H1 (cell line): ENCODE results near the gene SEC61A1. TPM values are rescaled to one million over a fixed set of nuclear protein-coding genes. Genes with fewer than 3 reads are reported as not detected.

ENCODE experiments used
- BACH1 ChIP-seq: IDR thresholded peaks from 2 replicates; pipeline ENCODE4 v1.6.1; 2012; ENCODE audit warnings: low read length, improper control_type of control experiment
- BRCA1 ChIP-seq: IDR thresholded peaks from 2 replicates; pipeline ENCODE4 v1.6.1; 2012; ENCODE audit warnings: low read depth, low read length, improper control_type of control experiment
- CBX5 ChIP-seq: fragments of 300-800, 300-1000 bp; sonication (generic); IDR thresholded peaks from 2 replicates; pipeline ENCODE4 v1.7.1; 2016; ENCODE audit warnings: antibody characterized with exemption, low read length, low read depth
- CEBPB ChIP-seq: IDR thresholded peaks from 2 replicates; pipeline ENCODE4 v1.6.1; 2012; ENCODE audit warnings: low read depth, low read length
- CTBP2 ChIP-seq: IDR thresholded peaks from 2 replicates; pipeline ENCODE4 v1.7.0; 2011; ENCODE audit warnings: borderline replicate concordance, mild to moderate bottlenecking, moderate library complexity, mixed read lengths, low read length; ENCODE audit not compliant: insufficient read depth, insufficient read length
- CTCF ChIP-seq, 3 experiments: IDR thresholded peaks; 1 replicate in 2 of 3; 2 replicates in 1 of 3; pipeline versions ENCODE4 v1.5.1 to v1.6.1; 2011; ENCODE audit warnings: low read length in 3 of 3, mild to moderate bottlenecking in 3 of 3, inconsistent platforms in 2 of 3, low read depth in 1 of 3, moderate library complexity in 1 of 3; ENCODE audit not compliant: insufficient read depth in 1 of 3; ENCODE audit errors: control extremely low read depth in 1 of 3
- E2F6 ChIP-seq: IDR thresholded peaks from 2 replicates; pipeline ENCODE4 v1.6.1; 2012; ENCODE audit warnings: inconsistent platforms
- EZH2 ChIP-seq: fragments of 200-600 bp; sonication (generic); IDR thresholded peaks from 2 replicates; pipeline ENCODE4 v1.7.1; 2012; ENCODE audit warnings: low read depth, mild to moderate bottlenecking, moderate library complexity, low read length, inconsistent platforms; ENCODE audit not compliant: severe bottlenecking
- FOSL1 ChIP-seq: IDR thresholded peaks from 2 replicates; pipeline ENCODE4 v1.6.1; 2011; ENCODE audit warnings: mild to moderate bottlenecking, low read depth, low read length, moderate library complexity; ENCODE audit not compliant: insufficient read depth
- HDAC6 ChIP-seq: IDR thresholded peaks from one replicate; pipeline ENCODE4 v1.7.1; 2012; ENCODE audit warnings: low read depth, mild to moderate bottlenecking, inconsistent platforms, low read length, moderate library complexity
- MAFK ChIP-seq: IDR thresholded peaks from 2 replicates; pipeline ENCODE4 v1.6.1; 2012; ENCODE audit warnings: low read depth, mild to moderate bottlenecking, improper control_type of control experiment, low read length
- POLR2AphosphoS5 ChIP-seq: IDR thresholded peaks from 2 replicates; pipeline ENCODE4 v1.6.1; 2011; ENCODE audit warnings: low read depth, low read length
- POU5F1 ChIP-seq: IDR thresholded peaks from 2 replicates; pipeline ENCODE4 v1.6.1; 2011; ENCODE audit warnings: low read depth, mild to moderate bottlenecking, low read length, moderate library complexity
- RAD21 ChIP-seq, 2 experiments: IDR thresholded peaks in 1 of 2; conservative IDR thresholded peaks in 1 of 2; 2 replicates each; pipeline ENCODE4 v1.6.1; 2011; ENCODE audit warnings: low read depth in 2 of 2, low read length in 2 of 2, improper control_type of control experiment in 1 of 2, inconsistent platforms in 1 of 2, mild to moderate bottlenecking in 1 of 2, moderate library complexity in 1 of 2
- RBBP5 ChIP-seq: IDR thresholded peaks from 2 replicates; pipeline ENCODE4 v1.7.1; 2012; ENCODE audit warnings: low read depth, mild to moderate bottlenecking, inconsistent platforms, low read length, moderate library complexity, borderline replicate concordance
- RNF2 ChIP-seq: fragments of 200-900, 300-1000 bp; sonication (generic); IDR thresholded peaks from 2 replicates; pipeline ENCODE4 v1.7.1; 2016; ENCODE audit warnings: borderline replicate concordance, low read depth, mild to moderate bottlenecking, antibody characterized with exemption, low read length; ENCODE audit not compliant: poor library complexity, severe bottlenecking; ENCODE audit errors: missing control alignments
- SIN3A ChIP-seq, 2 experiments: IDR thresholded peaks in 1 of 2; conservative IDR thresholded peaks in 1 of 2; 2 replicates each; pipeline ENCODE4 v1.6.1; 2011 to 2012; ENCODE audit warnings: low read length in 2 of 2, improper control_type of control experiment in 1 of 2, low read depth in 1 of 2, mild to moderate bottlenecking in 1 of 2
- USF2 ChIP-seq: IDR thresholded peaks from 2 replicates; pipeline ENCODE4 v1.6.1; 2011; ENCODE audit warnings: low read length, improper control_type of control experiment
- polyA plus RNA-seq, 7 experiments: library from polyadenylated mRNA; depleted of rRNA in 3 of 7; stranded (reverse) in 5 of 7; unstranded in 2 of 7; fragments of >200 nt in 5 of 7; fragments of 200-250 nt in 2 of 7; gene quantifications; 1 replicate in 5 of 7; 2 replicates in 1 of 7; 4 replicates in 1 of 7; pipeline versions ENCODE4 v1.2.1 to v1.2.3, GENCODE V29; 2011 to 2013; ENCODE audit warnings: missing spikeins in 2 of 7, mixed read lengths in 2 of 7
- total RNA-seq: library from RNA; stranded (reverse); fragmentation: NEBNext Ultra II Directional; extraction: Animal tissue kit (Norgen Biotek cat#: 25700); gene quantifications from 2 replicates; pipeline ENCODE4 v1.2.1, GENCODE V29; 2021

The SEC61A1 gene
- total and polyA plus RNA-seq, 2 of the 8 experiments (the other 6 are each of a cell fraction or from before 2014, with no cell fraction given) = 133 to 165 TPM

- TF ChIP-seq CTBP2 (no peak), BRCA1 (peak; percentile 72), POU5F1 (no peak), CTCF (IDR thresholded peaks at IDR 0.05; ENCODE audit: control extremely low read depth in 1 of 3, insufficient read depth in 1 of 3, low read depth in 1 of 3, low read length in 3 of 3) (no peak), CEBPB (no peak), POLR2AphosphoS5 (peak; percentile 9), RNF2 (no peak), HDAC6 (no peak), RAD21 (IDR thresholded peaks at IDR 0.05 in 1 of 2, conservative IDR thresholded peaks at IDR 0.05 in 1 of 2; ENCODE audit: low read depth in 2 of 2, low read length in 2 of 2) (no peak), SIN3A (conservative IDR thresholded peaks at IDR 0.05 in 1 of 2, IDR thresholded peaks at IDR 0.05 in 1 of 2; ENCODE audit: low read depth in 1 of 2, low read length in 2 of 2) (peak; percentile 43 to 67; a peak in 1 of 4 replicates), EZH2 (no peak), E2F6 (peak; percentile 83), RBBP5 (0 out of 2 replicates have a peak, but pooled peaks have one; percentile 71), BACH1 (peak; percentile 79), FOSL1 (no peak), USF2 (no peak), MAFK (no peak), CBX5 (no peak)
These were observed at the start of gene SEC61A1 (continued) for GRCh38 chr3:128051837-128052594.
